Measurements from ENCODE around the gene SEC14L3.
A peak's percentile ranks its signal among the peaks of the same experiment; 100 is the strongest.

Gene SEC14L3

DNA sequence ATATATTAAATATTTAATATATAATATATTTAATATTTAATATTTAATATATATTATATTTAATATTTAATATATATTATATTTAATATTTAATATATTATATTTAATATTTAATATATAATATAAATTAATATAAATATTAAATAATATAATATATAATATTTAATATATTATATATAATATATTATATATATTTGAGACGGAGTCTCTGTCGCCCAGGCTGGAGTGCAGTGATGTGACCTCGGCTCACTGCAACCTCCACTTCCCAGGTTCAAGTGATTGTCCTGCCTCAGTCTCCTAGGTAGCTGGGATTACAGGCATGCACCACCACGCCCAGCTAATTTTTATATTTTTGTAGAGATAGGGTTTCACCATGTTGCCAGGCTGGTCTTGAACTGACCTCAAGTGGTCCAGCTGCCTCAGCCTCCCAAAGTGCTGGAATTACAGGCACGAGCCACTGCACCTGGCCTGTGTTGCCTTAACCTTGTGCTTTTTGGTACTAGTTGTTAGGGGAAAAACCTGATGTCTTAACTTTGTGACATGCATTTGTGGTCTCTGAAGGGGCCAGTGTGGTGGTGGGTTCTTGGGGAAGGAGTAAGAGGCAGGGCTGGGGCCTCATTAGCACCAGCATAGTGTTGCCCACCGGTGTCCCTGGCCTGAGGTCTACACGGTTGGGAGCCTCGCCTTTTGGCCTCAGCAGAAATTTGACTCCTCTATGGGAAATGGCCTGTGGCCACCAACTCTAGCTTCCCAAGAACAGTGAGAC, 16.6 kb downstream of the SEC14L3 start:
- POLR2A ChIA-PET, result no interaction called here
- no peak overlapping the region for H3K4me3 ChIP-seq (ENCODE audit: low read depth, low read length)
- H3K4me1 ChIP-seq (ENCODE audit: control insufficient read depth, insufficient read depth, low read length), result no peaks in the 10 kb centered on the region
- H3K27ac ChIP-seq (ENCODE audit: extremely low read depth, low read depth, low read length), result no peak overlapping the region
- no peaks in the 10 kb centered on the region for H3K36me3 ChIP-seq (ENCODE audit: control insufficient read depth in 2 of 2, insufficient read depth in 1 of 2, low read length in 2 of 2)
- CTCF ChIA-PET, result interaction anchor here (1.0 kb wide), 1 partner anchor 29 kb away, joined by 3 read pairs; no protein-coding TSS in a partner anchor
- TF ChIP-seq ZNF701 (tag by site-specific recombination; IDR thresholded peaks at IDR 0.05) (no peak), ZEB2 (tag by site-specific recombination; IDR thresholded peaks at IDR 0.05) (no peak), ZNF549 (tag by site-specific recombination; IDR thresholded peaks at IDR 0.05) (no peak), ZBTB20 (tag by site-specific recombination; IDR thresholded peaks at IDR 0.05) (no peak), ZNF19 (tag by site-specific recombination; IDR thresholded peaks at IDR 0.05; ENCODE audit: low read depth) (no peak), ZNF664 (tag by site-specific recombination; IDR thresholded peaks at IDR 0.05) (no peak), MEIS1 (CRISPR knock-in tag; IDR thresholded peaks at IDR 0.05; ENCODE audit: borderline replicate concordance) (no peak), ZNF16 (tag by site-specific recombination; IDR thresholded peaks at IDR 0.05; ENCODE audit: low read depth) (no peak), ZNF354C (tag by site-specific recombination; IDR thresholded peaks at IDR 0.05; ENCODE audit: borderline replicate concordance, low read depth) (no peak), BCL11B (tag by site-specific recombination; IDR thresholded peaks at IDR 0.05; ENCODE audit: low read depth) (no peak), ZNF548 (tag by site-specific recombination; IDR thresholded peaks at IDR 0.05) (no peak), ZNF747 (tag by site-specific recombination; IDR thresholded peaks at IDR 0.05) (no peak), ZNF837 (tag by site-specific recombination; IDR thresholded peaks at IDR 0.05) (no peak)
- TF ChIP-seq, protein P1, sequence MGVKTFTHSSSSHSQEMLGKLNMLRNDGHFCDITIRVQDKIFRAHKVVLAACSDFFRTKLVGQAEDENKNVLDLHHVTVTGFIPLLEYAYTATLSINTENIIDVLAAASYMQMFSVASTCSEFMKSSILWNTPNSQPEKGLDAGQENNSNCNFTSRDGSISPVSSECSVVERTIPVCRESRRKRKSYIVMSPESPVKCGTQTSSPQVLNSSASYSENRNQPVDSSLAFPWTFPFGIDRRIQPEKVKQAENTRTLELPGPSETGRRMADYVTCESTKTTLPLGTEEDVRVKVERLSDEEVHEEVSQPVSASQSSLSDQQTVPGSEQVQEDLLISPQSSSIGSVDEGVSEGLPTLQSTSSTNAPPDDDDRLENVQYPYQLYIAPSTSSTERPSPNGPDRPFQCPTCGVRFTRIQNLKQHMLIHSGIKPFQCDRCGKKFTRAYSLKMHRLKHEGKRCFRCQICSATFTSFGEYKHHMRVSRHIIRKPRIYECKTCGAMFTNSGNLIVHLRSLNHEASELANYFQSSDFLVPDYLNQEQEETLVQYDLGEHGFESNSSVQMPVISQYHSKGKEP (tag by site-specific recombination; IDR thresholded peaks at IDR 0.05), result no peak
- TF ChIP-seq, protein P2, sequence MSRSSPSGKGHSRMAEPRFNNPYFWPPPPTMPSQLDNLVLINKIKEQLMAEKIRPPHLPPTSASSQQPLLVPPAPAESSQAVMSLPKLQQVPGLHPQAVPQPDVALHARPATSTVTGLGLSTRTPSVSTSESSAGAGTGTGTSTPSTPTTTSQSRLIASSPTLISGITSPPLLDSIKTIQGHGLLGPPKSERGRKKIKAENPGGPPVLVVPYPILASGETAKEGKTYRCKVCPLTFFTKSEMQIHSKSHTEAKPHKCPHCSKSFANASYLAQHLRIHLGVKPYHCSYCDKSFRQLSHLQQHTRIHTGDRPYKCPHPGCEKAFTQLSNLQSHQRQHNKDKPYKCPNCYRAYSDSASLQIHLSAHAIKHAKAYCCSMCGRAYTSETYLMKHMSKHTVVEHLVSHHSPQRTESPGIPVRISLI (tag by site-specific recombination; IDR thresholded peaks at IDR 0.05), result no peak
- TF ChIP-seq, protein P3, sequence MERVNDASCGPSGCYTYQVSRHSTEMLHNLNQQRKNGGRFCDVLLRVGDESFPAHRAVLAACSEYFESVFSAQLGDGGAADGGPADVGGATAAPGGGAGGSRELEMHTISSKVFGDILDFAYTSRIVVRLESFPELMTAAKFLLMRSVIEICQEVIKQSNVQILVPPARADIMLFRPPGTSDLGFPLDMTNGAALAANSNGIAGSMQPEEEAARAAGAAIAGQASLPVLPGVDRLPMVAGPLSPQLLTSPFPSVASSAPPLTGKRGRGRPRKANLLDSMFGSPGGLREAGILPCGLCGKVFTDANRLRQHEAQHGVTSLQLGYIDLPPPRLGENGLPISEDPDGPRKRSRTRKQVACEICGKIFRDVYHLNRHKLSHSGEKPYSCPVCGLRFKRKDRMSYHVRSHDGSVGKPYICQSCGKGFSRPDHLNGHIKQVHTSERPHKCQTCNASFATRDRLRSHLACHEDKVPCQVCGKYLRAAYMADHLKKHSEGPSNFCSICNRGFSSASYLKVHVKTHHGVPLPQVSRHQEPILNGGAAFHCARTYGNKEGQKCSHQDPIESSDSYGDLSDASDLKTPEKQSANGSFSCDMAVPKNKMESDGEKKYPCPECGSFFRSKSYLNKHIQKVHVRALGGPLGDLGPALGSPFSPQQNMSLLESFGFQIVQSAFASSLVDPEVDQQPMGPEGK (tag by site-specific recombination; IDR thresholded peaks at IDR 0.05), result no peak
- TF ChIP-seq, protein P4, sequence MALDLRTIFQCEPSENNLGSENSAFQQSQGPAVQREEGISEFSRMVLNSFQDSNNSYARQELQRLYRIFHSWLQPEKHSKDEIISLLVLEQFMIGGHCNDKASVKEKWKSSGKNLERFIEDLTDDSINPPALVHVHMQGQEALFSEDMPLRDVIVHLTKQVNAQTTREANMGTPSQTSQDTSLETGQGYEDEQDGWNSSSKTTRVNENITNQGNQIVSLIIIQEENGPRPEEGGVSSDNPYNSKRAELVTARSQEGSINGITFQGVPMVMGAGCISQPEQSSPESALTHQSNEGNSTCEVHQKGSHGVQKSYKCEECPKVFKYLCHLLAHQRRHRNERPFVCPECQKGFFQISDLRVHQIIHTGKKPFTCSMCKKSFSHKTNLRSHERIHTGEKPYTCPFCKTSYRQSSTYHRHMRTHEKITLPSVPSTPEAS (tag by site-specific recombination; IDR thresholded peaks at IDR 0.05), result no peak
- H3K9me3 ChIP-seq (ENCODE audit: control insufficient read depth, insufficient read depth, low read depth, low read length), result no peaks in the 10 kb centered on the region

DNA sequence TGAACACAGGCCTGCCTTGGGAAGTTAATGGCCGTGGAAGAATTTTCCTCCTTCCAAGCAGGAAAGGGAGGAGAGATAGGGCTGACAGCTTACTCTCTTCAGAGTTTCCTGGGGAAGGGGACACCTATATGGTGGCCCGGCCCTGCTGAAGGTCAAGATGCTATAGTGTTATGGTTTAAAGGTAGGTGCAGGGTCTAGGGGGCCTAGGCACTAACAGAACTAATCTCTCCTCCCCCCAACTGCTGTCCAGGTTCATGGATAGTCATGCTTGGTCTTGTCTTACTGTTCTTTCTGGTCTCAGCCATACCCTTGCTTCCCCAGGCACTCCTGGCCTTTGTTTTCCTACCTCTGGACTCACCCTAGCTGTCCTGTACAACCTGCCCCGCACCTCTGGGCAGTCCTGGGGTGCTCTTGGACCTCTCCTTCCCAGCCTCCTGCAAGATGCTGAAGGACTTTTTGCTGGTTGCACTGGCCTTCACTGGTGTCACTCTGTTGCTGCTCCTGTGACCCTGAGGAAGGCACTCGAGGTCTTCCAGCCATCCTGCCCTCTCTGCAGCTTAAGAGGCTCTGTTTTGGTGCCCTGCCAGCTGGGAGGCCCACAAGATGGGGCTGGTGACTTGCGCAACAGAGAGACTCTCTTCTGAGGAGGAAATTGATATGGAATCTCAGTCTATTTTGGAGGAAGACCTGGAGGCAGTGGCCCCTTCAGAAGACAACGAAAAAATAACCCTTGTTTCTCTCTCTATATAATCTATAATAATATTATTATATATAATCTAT, 17.9 kb downstream of the SEC14L3 start:
- no peaks in the 10 kb centered on the region for H3K4me1 ChIP-seq (ENCODE audit: control insufficient read depth, insufficient read depth, low read length)
- ChIA-PET CTCF (interaction anchor here (0.7 to 1.0 kb wide), 4 partner anchors 30 to 106 kb away, joined by 3 to 5 read pairs (median 3); no protein-coding TSS in a partner anchor), POLR2A (no interaction called here)
- TF ChIP-seq ZBTB48 (tag by site-specific recombination; IDR thresholded peaks at IDR 0.05), result no peak
- no peak for TF ChIP-seq KLF10 (tag by site-specific recombination; IDR thresholded peaks at IDR 0.05)
- TF ChIP-seq ZBTB8A (tag by site-specific recombination; IDR thresholded peaks at IDR 0.05), result no peak
- 0 out of 2 replicates have a peak, but pooled peaks have one; percentile 12 for TF ChIP-seq ZBTB17 (tag by site-specific recombination; IDR thresholded peaks at IDR 0.05)
- TF ChIP-seq ZNF654 (tag by site-specific recombination; IDR thresholded peaks at IDR 0.05; ENCODE audit: low read depth), result peak; percentile 28
- no peak for TF ChIP-seq KLF7 (tag by site-specific recombination; IDR thresholded peaks at IDR 0.05; ENCODE audit: borderline replicate concordance)
- TF ChIP-seq, protein P5, sequence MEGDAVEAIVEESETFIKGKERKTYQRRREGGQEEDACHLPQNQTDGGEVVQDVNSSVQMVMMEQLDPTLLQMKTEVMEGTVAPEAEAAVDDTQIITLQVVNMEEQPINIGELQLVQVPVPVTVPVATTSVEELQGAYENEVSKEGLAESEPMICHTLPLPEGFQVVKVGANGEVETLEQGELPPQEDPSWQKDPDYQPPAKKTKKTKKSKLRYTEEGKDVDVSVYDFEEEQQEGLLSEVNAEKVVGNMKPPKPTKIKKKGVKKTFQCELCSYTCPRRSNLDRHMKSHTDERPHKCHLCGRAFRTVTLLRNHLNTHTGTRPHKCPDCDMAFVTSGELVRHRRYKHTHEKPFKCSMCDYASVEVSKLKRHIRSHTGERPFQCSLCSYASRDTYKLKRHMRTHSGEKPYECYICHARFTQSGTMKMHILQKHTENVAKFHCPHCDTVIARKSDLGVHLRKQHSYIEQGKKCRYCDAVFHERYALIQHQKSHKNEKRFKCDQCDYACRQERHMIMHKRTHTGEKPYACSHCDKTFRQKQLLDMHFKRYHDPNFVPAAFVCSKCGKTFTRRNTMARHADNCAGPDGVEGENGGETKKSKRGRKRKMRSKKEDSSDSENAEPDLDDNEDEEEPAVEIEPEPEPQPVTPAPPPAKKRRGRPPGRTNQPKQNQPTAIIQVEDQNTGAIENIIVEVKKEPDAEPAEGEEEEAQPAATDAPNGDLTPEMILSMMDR (tag by site-specific recombination; IDR thresholded peaks at IDR 0.05), result peak; percentile 37; the same call in 1 of the 2 replicates
- no peak for TF ChIP-seq ZNF266 (tag by site-specific recombination; IDR thresholded peaks at IDR 0.05; ENCODE audit: low read depth)
- H3K36me3 ChIP-seq (ENCODE audit: control insufficient read depth in 2 of 2, insufficient read depth in 1 of 2, low read length in 2 of 2), result no peaks in the 10 kb centered on the region
- H3K4me3 ChIP-seq (ENCODE audit: low read depth, low read length), result no peak overlapping the region
- no peak overlapping the region for H3K27ac ChIP-seq (ENCODE audit: extremely low read depth, low read depth, low read length)
- no peaks in the 10 kb centered on the region for H3K9me3 ChIP-seq (ENCODE audit: control insufficient read depth, insufficient read depth, low read depth, low read length)
